IMR-90 (cell line): ENCODE measurements around the gene FAM186B. TPM values are rescaled to one million over a fixed set of nuclear protein-coding genes. Genes with fewer than 3 reads are reported as not detected.

Experiments used
- ATAC-seq: fragments of 200-7000 bp; cut with Tn5 transposase; 2 replicates; pipeline ENCODE4 v1.9.1; 2020; ENCODE audit warnings: low read depth, mild to moderate bottlenecking, moderate library complexity
- BruUV-seq: library from RNA; stranded (reverse); fragments of 400-500 nt; replicated peaks from 2 replicates; lab custom pipeline; 2021; lab: Mats Ljungman, UMichigan
- CTCF ChIA-PET: fragments of 300-600 bp; formaldehyde crosslinking; extraction: SDS; loops from one replicate; lab custom pipeline; 2021; ENCODE audit warnings: antibody characterized with exemption; lab: Yijun Ruan, JAX
- POLR2A ChIA-PET: fragments of 300-600 bp; sonication (Branson Sonifier 250); formaldehyde crosslinking; loops from one replicate; lab custom pipeline; 2022; ENCODE audit warnings: antibody characterized with exemption; ENCODE audit not compliant: unreplicated experiment; lab: Charles Lee
- DNase-seq: peaks from one replicate; pipeline ENCODE4 v3.0.0; 2013
- H2AFZ ChIP-seq: replicated peaks from 2 replicates; pipeline ENCODE3; 2013; ENCODE audit warnings: low read length, mild to moderate bottlenecking; ENCODE audit not compliant: poor library complexity
- H2AK5ac ChIP-seq: 2 replicates; pipeline ENCODE4 v1.6.1; 2013; ENCODE audit warnings: low read depth, low read length, inconsistent platforms
- H2AK9ac ChIP-seq: replicated peaks from 2 replicates; pipeline ENCODE3; 2013; ENCODE audit warnings: mild to moderate bottlenecking, low read depth, low read length, moderate library complexity; ENCODE audit not compliant: poor library complexity
- H2BK120ac ChIP-seq: 2 replicates; pipeline ENCODE4 v1.6.1; 2013; ENCODE audit warnings: low read depth, low read length, inconsistent platforms
- H2BK15ac ChIP-seq: 3 replicates; pipeline ENCODE4 v1.6.1; 2013; ENCODE audit warnings: low read depth, low read length, inconsistent platforms
- H2BK20ac ChIP-seq: 2 replicates; pipeline ENCODE4 v1.6.1; 2013; ENCODE audit warnings: low read depth, mild to moderate bottlenecking, inconsistent platforms, low read length, moderate library complexity
- H2BK5ac ChIP-seq: 2 replicates; pipeline ENCODE4 v1.6.1; 2013; ENCODE audit warnings: mild to moderate bottlenecking, low read depth, low read length, inconsistent platforms; ENCODE audit not compliant: poor library complexity, severe bottlenecking
- H3K14ac ChIP-seq: replicated peaks from 2 replicates; pipeline ENCODE4 v1.6.1; 2013; ENCODE audit warnings: low read depth, low read length, inconsistent platforms
- H3K18ac ChIP-seq: 2 replicates; pipeline ENCODE4 v1.6.1; 2013; ENCODE audit warnings: low read depth, low read length, control low read depth
- H3K23ac ChIP-seq: 2 replicates; pipeline ENCODE4 v1.6.1; 2013; ENCODE audit warnings: low read depth, low read length, inconsistent platforms
- H3K27ac ChIP-seq: 2 replicates; pipeline ENCODE4 v1.5.1; 2013; ENCODE audit warnings: mild to moderate bottlenecking, control low read depth, low read length; ENCODE audit not compliant: insufficient read depth
- H3K27me3 ChIP-seq: 2 replicates; pipeline ENCODE4 v1.6.1; 2013; ENCODE audit warnings: low read length; ENCODE audit not compliant: control insufficient read depth, insufficient read depth
- H3K36me3 ChIP-seq: 2 replicates; pipeline ENCODE4 v1.6.1; 2013; ENCODE audit warnings: low read length, mixed read lengths; ENCODE audit not compliant: control insufficient read depth, insufficient read depth
- H3K4ac ChIP-seq: 2 replicates; pipeline ENCODE4 v1.6.1; 2013; ENCODE audit warnings: low read depth, low read length, inconsistent platforms
- H3K4me1 ChIP-seq: 2 replicates; pipeline ENCODE4 v1.6.1; 2013; ENCODE audit warnings: low read length, mixed read lengths; ENCODE audit not compliant: control insufficient read depth, insufficient read depth
- H3K4me2 ChIP-seq: 2 replicates; pipeline ENCODE4 v1.6.1; 2013; ENCODE audit warnings: low read depth, mild to moderate bottlenecking, control low read depth, low read length, moderate library complexity
- H3K4me3 ChIP-seq: 2 replicates; pipeline ENCODE4 v1.5.1; 2013; ENCODE audit warnings: low read depth, mild to moderate bottlenecking, control low read depth, low read length, moderate library complexity; ENCODE audit not compliant: insufficient read depth
- H3K56ac ChIP-seq: 2 replicates; pipeline ENCODE4 v1.6.1; 2013; ENCODE audit warnings: low read length, inconsistent platforms; ENCODE audit not compliant: insufficient read depth; ENCODE audit errors: extremely low read depth
- H3K79me1 ChIP-seq, 2 experiments: 2 replicates each; pipeline ENCODE4 v1.6.1; 2013; ENCODE audit warnings: low read length in 2 of 2, inconsistent platforms in 1 of 2, low read depth in 1 of 2
- H3K9ac ChIP-seq: 2 replicates; pipeline ENCODE4 v1.6.1; 2013; ENCODE audit warnings: low read depth, low read length, control low read depth
- H3K9me1 ChIP-seq: 2 replicates; pipeline ENCODE4 v1.6.1; 2013; ENCODE audit warnings: low read length, inconsistent platforms; ENCODE audit not compliant: insufficient read depth
- H3K9me3 ChIP-seq: 2 replicates; pipeline ENCODE4 v1.6.1; 2013; ENCODE audit warnings: low read length; ENCODE audit not compliant: control insufficient read depth, insufficient read depth
- H4K20me1 ChIP-seq: 2 replicates; pipeline ENCODE4 v1.6.1; 2013; ENCODE audit warnings: low read length, inconsistent platforms; ENCODE audit not compliant: insufficient read depth
- H4K5ac ChIP-seq: 2 replicates; pipeline ENCODE4 v1.6.1; 2013; ENCODE audit warnings: mild to moderate bottlenecking, low read depth, low read length, control low read depth
- H4K8ac ChIP-seq, 2 experiments: 2 replicates each; pipeline ENCODE4 v1.6.1; 2013; ENCODE audit warnings: low read depth in 2 of 2, low read length in 2 of 2, control low read depth in 1 of 2, inconsistent platforms in 1 of 2
- H4K91ac ChIP-seq: 2 replicates; pipeline ENCODE4 v1.6.1; 2013; ENCODE audit warnings: low read depth, low read length, inconsistent platforms; ENCODE audit not compliant: insufficient read depth
- BHLHE40 ChIP-seq: fragments of 150-350 bp; IDR thresholded peaks from 2 replicates; pipeline ENCODE4 v1.6.1; 2016; ENCODE audit warnings: mild to moderate bottlenecking, low read depth, low read length
- CEBPB ChIP-seq: IDR thresholded peaks from 2 replicates; pipeline ENCODE4 v1.6.1; 2012; ENCODE audit warnings: low read depth, low read length, improper control_type of control experiment
- CHD1 ChIP-seq: IDR thresholded peaks from 2 replicates; pipeline ENCODE4 v1.6.1; 2012; ENCODE audit warnings: low read depth, low read length, improper control_type of control experiment
- CTCF ChIP-seq: conservative IDR thresholded peaks from 2 replicates; pipeline ENCODE4 v1.5.1; 2012; ENCODE audit warnings: mild to moderate bottlenecking, low read depth, low read length, improper control_type of control experiment
- FOS ChIP-seq: fragments of 150-350 bp; IDR thresholded peaks from 2 replicates; pipeline ENCODE4 v1.6.1; 2016; ENCODE audit warnings: low read depth, low read length
- MAFK ChIP-seq: IDR thresholded peaks from 2 replicates; pipeline ENCODE4 v1.6.1; 2012; ENCODE audit warnings: low read depth, low read length, improper control_type of control experiment
- MAZ ChIP-seq: IDR thresholded peaks from 2 replicates; pipeline ENCODE4 v1.6.1; 2012; ENCODE audit warnings: low read depth, mild to moderate bottlenecking, low read length, improper control_type of control experiment, moderate library complexity, borderline replicate concordance
- MXI1 ChIP-seq: IDR thresholded peaks from 2 replicates; pipeline ENCODE4 v1.6.1; 2012; ENCODE audit warnings: low read depth, mild to moderate bottlenecking, low read length, moderate library complexity, borderline replicate concordance
- NFE2L2 ChIP-seq: fragments of 150-350 bp; IDR thresholded peaks from 2 replicates; pipeline ENCODE4 v1.6.1; 2016; ENCODE audit warnings: low read depth, mild to moderate bottlenecking, low read length
- POLR2A ChIP-seq: IDR thresholded peaks from 2 replicates; pipeline ENCODE4 v1.6.1; 2012; ENCODE audit warnings: mild to moderate bottlenecking, low read depth, low read length
- RCOR1 ChIP-seq: IDR thresholded peaks from 2 replicates; pipeline ENCODE4 v1.6.1; 2012; ENCODE audit warnings: mild to moderate bottlenecking, low read length, improper control_type of control experiment; ENCODE audit not compliant: insufficient replicate concordance
- RFX5 ChIP-seq: IDR thresholded peaks from 2 replicates; pipeline ENCODE4 v1.8.0; 2012; ENCODE audit warnings: low read depth, mild to moderate bottlenecking, low read length, moderate library complexity
- SMC3 ChIP-seq: fragments of 150-350 bp; IDR thresholded peaks from 2 replicates; pipeline ENCODE4 v1.6.1; 2016; ENCODE audit warnings: low read depth, mild to moderate bottlenecking, antibody characterized with exemption, low read length, moderate library complexity
- WGBS, 2 experiments: methylation state at CpG; one replicate each; pipeline versions ENCODE4 v1.1.5 to v1.1.7; 2013; ENCODE audit warnings: missing lambda C conversion rate in 2 of 2; ENCODE audit not compliant: insufficient read length in 1 of 2; ENCODE audit errors: extremely low coverage in 2 of 2; 5-methylcytosine and 5-hydroxymethylcytosine counted together
- dilution Hi-C: fragments of 300-500 bp; cut with HindIII; formaldehyde crosslinking; loops from one replicate; pipeline ENCODE4 v1.14.3; 2018; ENCODE audit warnings: low sequenced_read_pairs; ENCODE audit not compliant: unreplicated experiment
- in situ Hi-C: fragments of 300-500 bp; cut with MboI; formaldehyde crosslinking; loops from 3 replicates; pipeline ENCODE4 v1.14.3; 2019; ENCODE audit warnings: low sequenced_read_pairs, inconsistent platforms, mixed read lengths
- intact Hi-C: fragments of 100-400 bp; cut with micrococcal nuclease; formaldehyde crosslinking; loops from 2 replicates; pipeline ENCODE4 v1.10.0; 2022
- polyA plus RNA-seq, 3 experiments: library from polyadenylated mRNA; depleted of rRNA; stranded (reverse); fragments of >200 nt; gene quantifications; 2 replicates each; pipeline ENCODE4 v1.2.3, GENCODE V29; 2012; ENCODE audit warnings: low replicate concordance in 1 of 3
- total RNA-seq: library from RNA; depleted of rRNA; stranded (reverse); fragments of >200 nt; gene quantifications from 2 replicates; pipeline ENCODE4 v1.2.3, GENCODE V29; 2012
- TF ChIP-seq, protein P1 (sequence below): fragments of 150-350 bp; IDR thresholded peaks from 2 replicates; pipeline ENCODE4 v1.6.1; 2017; ENCODE audit warnings: mild to moderate bottlenecking, antibody characterized with exemption, low read length, low read depth
- TF ChIP-seq, protein P2 (sequence below): fragments of 150-350 bp; IDR thresholded peaks from 2 replicates; pipeline ENCODE4 v1.6.1; 2016; ENCODE audit warnings: low read depth, mild to moderate bottlenecking, low read length, moderate library complexity, borderline replicate concordance

Gene FAM186B
- total and polyA plus RNA-seq, 2 of the 4 experiments (the other 2 are of a cell fraction) = 0.10 to 0.18 TPM

DNA sequence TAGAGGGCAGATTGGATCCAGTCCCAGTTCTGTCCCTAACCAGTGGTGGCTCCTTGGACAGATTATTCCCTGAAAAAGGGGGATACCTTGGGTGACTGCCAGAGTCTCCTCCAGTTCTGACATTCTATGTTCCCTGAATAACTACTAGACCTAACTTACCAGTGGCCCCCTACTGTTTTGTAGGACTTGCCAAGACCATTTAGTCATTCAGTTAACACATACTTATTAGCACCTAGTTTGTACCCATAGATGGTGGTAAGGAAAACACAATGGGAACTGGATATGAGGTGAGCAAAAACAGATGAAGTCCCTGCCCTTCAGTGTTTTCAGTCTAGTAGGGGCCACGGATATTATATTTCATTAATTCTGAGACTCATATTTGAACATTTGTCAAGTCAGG is 21.4 kb upstream of the FAM186B start:
- TF ChIP-seq MAFK (no peak), CTCF (no peak), FOS (no peak), CEBPB (no peak), MAZ (no peak), RFX5 (no peak), CHD1 (no peak), POLR2A (no peak), RCOR1 (no peak), NFE2L2 (no peak), BHLHE40 (no peak), MXI1 (no peak), SMC3 (no peak)
- TF ChIP-seq, protein P1, sequence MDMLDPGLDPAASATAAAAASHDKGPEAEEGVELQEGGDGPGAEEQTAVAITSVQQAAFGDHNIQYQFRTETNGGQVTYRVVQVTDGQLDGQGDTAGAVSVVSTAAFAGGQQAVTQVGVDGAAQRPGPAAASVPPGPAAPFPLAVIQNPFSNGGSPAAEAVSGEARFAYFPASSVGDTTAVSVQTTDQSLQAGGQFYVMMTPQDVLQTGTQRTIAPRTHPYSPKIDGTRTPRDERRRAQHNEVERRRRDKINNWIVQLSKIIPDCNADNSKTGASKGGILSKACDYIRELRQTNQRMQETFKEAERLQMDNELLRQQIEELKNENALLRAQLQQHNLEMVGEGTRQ = no peak
- TF ChIP-seq, protein P2, sequence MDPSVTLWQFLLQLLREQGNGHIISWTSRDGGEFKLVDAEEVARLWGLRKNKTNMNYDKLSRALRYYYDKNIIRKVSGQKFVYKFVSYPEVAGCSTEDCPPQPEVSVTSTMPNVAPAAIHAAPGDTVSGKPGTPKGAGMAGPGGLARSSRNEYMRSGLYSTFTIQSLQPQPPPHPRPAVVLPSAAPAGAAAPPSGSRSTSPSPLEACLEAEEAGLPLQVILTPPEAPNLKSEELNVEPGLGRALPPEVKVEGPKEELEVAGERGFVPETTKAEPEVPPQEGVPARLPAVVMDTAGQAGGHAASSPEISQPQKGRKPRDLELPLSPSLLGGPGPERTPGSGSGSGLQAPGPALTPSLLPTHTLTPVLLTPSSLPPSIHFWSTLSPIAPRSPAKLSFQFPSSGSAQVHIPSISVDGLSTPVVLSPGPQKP = no peak
- intact Hi-C loops (no loop called here), dilution Hi-C loops (no loop called here), in situ Hi-C loops (no loop called here)
- POLR2A ChIA-PET = no interaction called here
- Histone ChIP-seq H3K56ac (no peak overlapping the region), H3K9me3 (no peaks in the 10 kb centered on the region), H2BK5ac (no peak overlapping the region), H4K91ac (no peak overlapping the region), H2AK5ac (no peak overlapping the region), H4K5ac (no peak overlapping the region), H2BK20ac (no peak overlapping the region), H3K27me3 (no peaks in the 10 kb centered on the region), H3K9me1 (0 out of 2 replicates have a peak, but pooled peaks cover 3% of the 10 kb centered on the region), H3K9ac (no peak overlapping the region), H3K79me1 (peaks cover 3 to 9% of the 10 kb centered on the region in 2 experiments; a peak in 3 of 4 replicates), H3K4me2 (no peak overlapping the region), H2BK15ac (no peak overlapping the region), H3K27ac (no peak overlapping the region), H3K4me1 (peaks cover 9% of the 10 kb centered on the region), H3K14ac (no peak overlapping the region), H2AFZ (no peak overlapping the region), H3K4me3 (no peak overlapping the region), H3K4ac (no peak overlapping the region), H3K36me3 (peaks cover 2% of the 10 kb centered on the region; the same call in 1 of the 2 replicates), H4K8ac (no peak overlapping the region), H2AK9ac (no peak overlapping the region), H4K20me1 (no peaks in the 10 kb centered on the region), H3K23ac (no peak overlapping the region), H2BK120ac (no peak overlapping the region), H3K18ac (no peak overlapping the region)
- CTCF ChIA-PET = no interaction called here
- no peak for ATAC-seq
- BruUV-seq = no TSS peak
- no CpG with 5 or more reads among the region's 1 CpG for WGBS, 2 experiments
- DNase-seq = no peak
